ENCODE results near the gene CMC2. TPM values are rescaled to one million over a fixed set of nuclear protein-coding genes. Genes with fewer than 3 reads are reported as not detected.

The CMC2 gene
- total and polyA plus RNA-seq, 10 of the 15 experiments (the other 5 are each of a cell fraction or from before 2014, with no cell fraction given), result 62.8 to 251 (median 157) TPM

- TF ChIP-seq CUX1 (IDR thresholded peaks at IDR 0.05; ENCODE audit: insufficient replicate concordance, low read depth, low read length) (no peak), TARDBP (IDR thresholded peaks at IDR 0.05; ENCODE audit: borderline replicate concordance) (no peak)
Observed at GRCh38 chr16:80968386-80969113, 38.1 kb downstream of the CMC2 start (continued).

- H3K79me2 ChIP-seq (ENCODE audit: control insufficient read depth, insufficient read depth, low read length), result no peaks in the 10 kb centered on the region
- intact Hi-C loops (cut with micrococcal nuclease; ENCODE audit: unreplicated experiment), result no loop called here
- RAD21 ChIA-PET (ENCODE audit: unreplicated experiment), result no interaction called here
- no peaks in the 10 kb centered on the region for H3K9me3 ChIP-seq (replicated peaks; ENCODE audit: control insufficient read depth, insufficient read depth, low read length)
- SMC1A ChIA-PET (ENCODE audit: uncharacterized antibody, unreplicated experiment), result no interaction called here
- no peak overlapping the region for H2AFZ ChIP-seq (ENCODE audit: control insufficient read depth, low read depth, low read length)
- no TSS peak for BruUV-seq (replicated peaks)
- no peaks in the 10 kb centered on the region; the same call in 1 of the 2 replicates for H4K20me1 ChIP-seq (ENCODE audit: control insufficient read depth, insufficient read depth)
- in situ Hi-C loops (cut with MboI), result no loop called here
- CTCF ChIA-PET, result interaction anchor here (2.1 kb wide), 1 partner anchor 15 kb away, joined by 4 read pairs; no protein-coding TSS in a partner anchor
- WGBS (ENCODE audit: insufficient coverage, insufficient replicate concordance, low lambda C conversion rate, missing lambda C conversion rate), result 80% methylated on average over 4 of the region's 4 CpGs
- POLR2A ChIA-PET, result no interaction called here
- no peak overlapping the region for H3K27ac ChIP-seq (ENCODE audit: control insufficient read depth, insufficient read depth)
- H3K4me3 ChIP-seq, result no peak overlapping the region
- no peak for ATAC-seq
- H3K4me1 ChIP-seq (ENCODE audit: control insufficient read depth, insufficient read depth, low read length), result no peaks in the 10 kb centered on the region
- no peaks in the 10 kb centered on the region; a peak in 1 of 4 replicates for H3K36me3 ChIP-seq (ENCODE audit: control insufficient read depth in 2 of 2, insufficient read depth in 2 of 2, low read length in 1 of 2)
- no peak for DNase-seq (ENCODE audit: low read depth, low spot score)
- H3K4me2 ChIP-seq (ENCODE audit: control insufficient read depth, insufficient read depth), result no peak overlapping the region
- H3K9ac ChIP-seq (ENCODE audit: control insufficient read depth, insufficient read depth, low read length), result no peak overlapping the region
- no peaks in the 10 kb centered on the region for H3K27me3 ChIP-seq (replicated peaks in 1 of 2; ENCODE audit: control insufficient read depth in 2 of 2, insufficient read depth in 2 of 2, low read length in 1 of 2)
- FAIRE-seq, result no peak
- TF ChIP-seq PML (IDR thresholded peaks at IDR 0.05; ENCODE audit: low read length) (no peak), ZSCAN29 (IDR thresholded peaks at IDR 0.05) (no peak), HDAC6 (IDR thresholded peaks at IDR 0.05; ENCODE audit: unreplicated experiment) (no peak), PRDM15 (CRISPR knock-in tag; IDR thresholded peaks at IDR 0.05) (no peak), YY1 (IDR thresholded peaks at IDR 0.05; ENCODE audit: low read depth, low read length) (no peak), MTA2 (IDR thresholded peaks at IDR 0.05; ENCODE audit: low read depth) (no peak), TCF12 (IDR thresholded peaks at IDR 0.05; ENCODE audit: low read depth, low read length) (no peak), IKZF1 (conservative IDR thresholded peaks at IDR 0.05) (no peak), NFYB (IDR thresholded peaks at IDR 0.05; ENCODE audit: insufficient read depth, low read depth, low read length) (no peak), RUNX3 (IDR thresholded peaks at IDR 0.05; ENCODE audit: low read length) (no peak)
Observed at GRCh38 chr16:80966617-80967016, 40.1 kb downstream of the CMC2 start.

Data from GM12878 (cell line).